HG02885 (cell line): ENCODE data around the gene RTP2.

Experiments
- ATAC-seq: cut with Tn5 transposase; IDR thresholded peaks from one replicate; pipeline ENCODE4 v1.9.1; 2021; ENCODE audit warnings: mild to moderate bottlenecking; ENCODE audit not compliant: unreplicated experiment, poor library complexity

The RTP2 gene

GRCh38 chr3:187678726-187679268 lies 23.6 kb downstream of the RTP2 start:
- no peak for ATAC-seq

DNA sequence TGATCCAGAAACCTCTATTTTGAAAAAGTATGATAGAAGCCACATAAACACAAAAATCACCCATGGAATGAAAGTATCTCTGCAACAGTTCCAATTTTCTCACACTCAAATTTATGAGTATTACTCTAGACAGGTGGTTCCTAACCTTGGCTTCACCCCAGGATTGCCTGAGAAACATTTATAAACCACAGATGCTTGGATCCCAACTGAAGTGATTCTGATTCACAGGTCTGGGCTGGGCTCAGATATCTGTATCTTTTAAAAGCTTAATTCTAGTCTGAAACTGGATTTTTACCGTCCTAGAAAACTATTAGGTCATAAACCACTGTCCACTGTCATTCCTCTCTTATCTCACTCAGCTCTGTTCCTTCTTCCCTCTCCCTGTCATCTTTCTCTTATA lies 24.8 kb downstream of the RTP2 start:
- ATAC-seq = no peak

DNA sequence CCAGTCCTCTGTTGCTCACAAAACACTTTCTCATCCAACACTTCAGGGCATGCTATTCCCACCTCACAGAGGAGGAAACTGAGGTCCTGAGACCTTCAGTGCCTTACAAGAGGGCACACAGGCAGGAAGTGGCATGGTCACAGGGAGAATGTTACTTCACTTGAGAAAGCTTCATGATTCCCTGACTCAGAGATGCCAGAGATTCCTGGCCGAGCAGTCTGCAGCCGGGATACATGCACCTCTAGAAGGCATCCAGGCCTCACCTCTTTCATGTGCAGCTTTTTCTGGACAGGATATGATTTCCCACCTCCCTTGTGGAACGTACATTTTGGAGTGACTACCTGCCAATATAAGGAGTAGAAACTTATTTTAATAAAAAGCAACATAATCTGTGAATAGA lies 29.3 kb downstream of the RTP2 start:
- ATAC-seq = no peak

DNA sequence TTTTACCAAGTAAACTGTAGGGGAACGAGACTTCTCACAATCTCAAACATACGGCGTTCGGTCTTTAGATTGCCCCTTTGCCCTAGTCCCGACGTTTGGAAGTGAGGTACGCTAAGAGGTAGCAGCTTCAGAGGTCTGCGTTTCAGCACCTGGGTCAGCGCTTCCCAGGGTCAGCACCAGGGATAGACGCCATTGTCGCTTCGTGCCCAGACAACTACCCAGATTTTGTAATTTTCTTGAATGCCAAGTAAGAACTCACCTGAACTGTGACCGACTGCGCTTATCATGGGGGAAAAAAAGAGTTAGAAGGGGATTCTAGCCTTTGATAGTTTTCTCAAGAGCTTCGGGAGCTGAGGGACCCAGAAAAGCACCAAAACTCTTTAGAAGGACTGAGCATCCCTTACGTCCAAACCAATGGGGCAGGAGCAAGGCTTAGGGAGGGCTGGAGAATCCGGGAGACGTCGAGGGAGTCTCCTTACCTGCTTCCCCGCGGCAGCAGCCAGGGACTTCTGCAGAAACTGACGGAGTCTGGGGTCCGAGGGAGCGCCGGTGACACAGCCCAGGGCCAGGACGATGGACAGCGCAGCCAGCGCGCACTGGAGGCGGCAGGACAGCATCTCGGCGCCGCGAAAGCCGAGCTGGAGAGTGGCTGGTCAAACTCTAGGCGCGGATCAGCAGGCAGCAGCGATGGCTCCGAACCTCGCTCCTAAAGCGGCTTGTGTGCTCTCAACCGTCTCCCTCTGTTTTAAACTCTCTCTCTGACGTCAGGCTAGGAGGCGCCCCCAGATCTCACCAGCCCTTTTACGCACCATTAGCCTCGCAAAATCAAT lies 32.5 kb downstream of the RTP2 start, which contains the start of gene SST:
Gene SST, minus strand, starts transcription at position 720 of the 830 bp plus-strand sequence. Its CDS starts 103 bp downstream, at position 617.
- no peak for ATAC-seq

GRCh38 chr3:187667526-187667925 lies 34.8 kb downstream of the RTP2 start:
- ATAC-seq = no peak

DNA sequence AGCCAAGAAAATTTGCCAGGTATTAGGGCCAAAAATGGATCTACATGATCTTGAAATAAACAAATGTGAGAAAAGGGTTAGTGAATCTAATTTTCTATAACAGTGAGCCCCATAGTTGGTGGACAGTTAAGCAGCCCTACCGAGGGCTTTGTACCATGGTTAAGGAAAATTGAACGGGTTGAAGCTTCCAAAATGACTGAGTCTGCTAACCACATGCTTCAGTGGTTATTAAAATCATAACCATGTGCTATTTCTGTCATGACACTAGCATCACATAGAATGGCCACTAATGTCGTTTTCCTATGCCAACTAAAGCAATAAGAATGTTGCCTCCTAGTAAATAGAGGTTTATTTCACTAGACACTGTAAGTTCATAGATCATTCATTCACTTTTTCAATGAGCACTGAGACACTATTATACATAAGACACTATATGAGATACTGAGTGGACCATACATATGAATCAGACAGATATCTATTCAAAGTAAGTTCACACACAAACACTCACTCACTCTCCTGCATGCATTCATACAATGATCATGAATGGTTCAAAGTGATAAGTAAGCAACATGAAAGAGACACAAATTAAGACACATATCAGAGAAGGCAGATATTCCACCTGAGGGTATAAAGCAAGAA lies 36.5 kb downstream of the RTP2 start:
- no peak for ATAC-seq

DNA sequence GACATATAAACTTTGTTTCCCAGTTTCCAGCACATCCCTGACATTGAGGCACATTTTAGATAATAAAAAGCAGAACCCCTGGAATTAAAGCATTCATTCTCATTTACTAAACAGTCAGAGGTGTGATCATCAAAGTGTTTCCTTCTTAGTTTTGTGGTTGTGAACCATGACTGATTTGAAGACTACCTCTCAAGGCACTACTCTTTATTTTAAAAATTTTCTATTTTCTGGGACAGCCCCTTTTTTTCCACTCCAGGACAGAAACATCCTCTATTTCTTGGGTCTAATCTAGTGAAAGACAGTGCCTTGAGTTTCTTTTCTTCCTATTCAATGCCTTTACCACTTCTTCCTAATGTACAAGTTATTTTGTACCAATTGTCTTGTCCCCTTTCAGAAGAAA lies 37.3 kb downstream of the RTP2 start:
- no peak for ATAC-seq

DNA sequence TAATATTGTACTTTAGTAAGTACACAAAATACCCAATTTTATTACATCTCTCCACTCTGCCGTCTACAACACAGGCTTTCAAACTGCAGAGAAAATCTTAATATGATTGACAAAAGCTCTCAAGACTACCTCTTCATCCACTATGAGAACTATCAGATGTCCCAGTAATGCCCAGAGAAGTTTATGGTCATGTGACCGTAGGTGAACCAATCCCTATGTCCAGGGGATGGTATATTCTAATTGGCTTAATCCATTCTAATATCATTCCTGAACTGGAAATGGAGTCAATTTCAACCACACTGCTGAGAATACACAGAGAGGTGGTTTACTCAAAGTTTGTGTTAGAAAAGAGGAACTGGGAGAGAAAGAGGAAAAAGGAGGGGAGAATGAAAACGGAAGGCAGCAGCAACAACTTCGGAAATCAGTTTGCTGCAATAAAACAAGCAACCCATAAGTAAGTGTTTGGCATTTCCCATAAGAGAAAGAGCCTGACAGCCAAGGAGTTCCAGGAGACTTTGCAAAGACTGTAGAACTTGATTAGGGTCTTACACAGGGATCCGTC lies 39.4 kb downstream of the RTP2 start:
- ATAC-seq = no peak

DNA sequence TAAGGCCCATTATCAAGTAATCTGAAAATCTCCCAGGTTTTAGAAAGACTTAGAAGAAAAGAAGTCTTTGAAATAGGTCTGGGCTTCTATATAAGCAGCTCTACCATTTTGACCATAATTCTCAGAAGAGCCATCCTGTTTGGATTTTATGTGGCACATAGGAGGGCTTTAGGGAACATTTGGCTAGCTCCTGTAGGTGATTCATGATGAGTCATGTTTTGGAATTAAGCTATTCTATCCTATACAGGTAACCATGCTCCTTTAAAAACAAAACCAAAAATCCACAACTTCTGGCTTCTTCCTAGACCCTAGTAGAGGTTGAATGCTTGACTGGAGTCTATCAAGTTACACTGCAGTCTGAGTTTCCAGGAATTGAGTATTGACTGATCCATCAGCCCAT lies 41.1 kb downstream of the RTP2 start:
- no peak for ATAC-seq

- no peak for ATAC-seq
These were observed 51.1 kb downstream of the RTP2 start for GRCh38 chr3:187651282-187651681.
